Loucy (cell line): ENCODE data around the gene CADM1.

Source experiments
- H2AFZ ChIP-seq: fragments of 200-600 bp; sonication (generic); 2 replicates; pipeline ENCODE4 v1.6.0; 2016; ENCODE audit warnings: antibody characterized with exemption, mild to moderate bottlenecking, low read length, moderate library complexity
- H3F3A ChIP-seq: fragments of 200-600 bp; 2 replicates; pipeline ENCODE4 v1.6.0; 2016; ENCODE audit warnings: antibody characterized with exemption, low read depth, mild to moderate bottlenecking
- H3K27me3 ChIP-seq: fragments of 200-600 bp; sonication (generic); 2 replicates; pipeline ENCODE4 v1.6.1; 2014; ENCODE audit warnings: low read length, mild to moderate bottlenecking; ENCODE audit not compliant: insufficient read depth, poor library complexity, severe bottlenecking
- H3K36me3 ChIP-seq: fragments of 200-600 bp; sonication (generic); 2 replicates; pipeline ENCODE4 v1.6.1; 2016; ENCODE audit warnings: low read length; ENCODE audit not compliant: insufficient read depth
- H3K4me1 ChIP-seq: fragments of 200-600 bp; sonication (generic); 2 replicates; pipeline ENCODE4 v1.5.1; 2014; ENCODE audit warnings: low read length, mild to moderate bottlenecking; ENCODE audit not compliant: insufficient read depth, poor library complexity, severe bottlenecking
- H3K4me2 ChIP-seq: fragments of 200-600 bp; sonication (generic); 2 replicates; pipeline ENCODE4 v1.6.0; 2014; ENCODE audit warnings: antibody characterized with exemption, low read length, low read depth, mild to moderate bottlenecking; ENCODE audit not compliant: poor library complexity, severe bottlenecking
- H3K4me3 ChIP-seq: fragments of 200-600 bp; sonication (generic); 2 replicates; pipeline ENCODE4 v1.5.1; 2014; ENCODE audit warnings: low read length, mild to moderate bottlenecking, mixed read lengths; ENCODE audit not compliant: poor library complexity, severe bottlenecking
- H3K79me2 ChIP-seq: fragments of 200-600 bp; sonication (generic); 2 replicates; pipeline ENCODE4 v1.6.1; 2014; ENCODE audit warnings: low read length; ENCODE audit not compliant: insufficient read depth
- H3K9ac ChIP-seq: fragments of 200-600 bp; sonication (generic); 2 replicates; pipeline ENCODE4 v1.6.0; 2014; ENCODE audit warnings: mild to moderate bottlenecking, low read depth, low read length, moderate library complexity; ENCODE audit not compliant: poor library complexity, severe bottlenecking
- H3K9me2 ChIP-seq: fragments of 200-600 bp; sonication (generic); replicated peaks from 2 replicates; pipeline ENCODE4 v1.6.1; 2016; ENCODE audit warnings: low read depth, low read length, mixed read lengths
- H3K9me3 ChIP-seq: fragments of 200-600 bp; sonication (generic); 2 replicates; pipeline ENCODE4 v1.6.1; 2014; ENCODE audit warnings: mild to moderate bottlenecking, antibody characterized with exemption, low read length, low read depth; ENCODE audit not compliant: insufficient read depth
- H4K20me1 ChIP-seq: fragments of 200-600 bp; sonication (generic); 2 replicates; pipeline ENCODE4 v1.6.0; 2014; ENCODE audit warnings: antibody characterized with exemption, low read length, mild to moderate bottlenecking; ENCODE audit not compliant: insufficient read depth, poor library complexity, severe bottlenecking
- EZH2phosphoT487 ChIP-seq: fragments of 200-600 bp; IDR thresholded peaks from 2 replicates; pipeline ENCODE4 v1.6.1; 2018; ENCODE audit warnings: antibody characterized with exemption, mild to moderate bottlenecking, moderate library complexity, borderline replicate concordance
- TF ChIP-seq, protein P1 (sequence below): fragments of 200-600 bp; sonication (generic); conservative IDR thresholded peaks from 2 replicates; pipeline ENCODE4 v1.5.1; 2014; ENCODE audit warnings: mild to moderate bottlenecking, antibody characterized with exemption, low read length

The CADM1 gene

DNA sequence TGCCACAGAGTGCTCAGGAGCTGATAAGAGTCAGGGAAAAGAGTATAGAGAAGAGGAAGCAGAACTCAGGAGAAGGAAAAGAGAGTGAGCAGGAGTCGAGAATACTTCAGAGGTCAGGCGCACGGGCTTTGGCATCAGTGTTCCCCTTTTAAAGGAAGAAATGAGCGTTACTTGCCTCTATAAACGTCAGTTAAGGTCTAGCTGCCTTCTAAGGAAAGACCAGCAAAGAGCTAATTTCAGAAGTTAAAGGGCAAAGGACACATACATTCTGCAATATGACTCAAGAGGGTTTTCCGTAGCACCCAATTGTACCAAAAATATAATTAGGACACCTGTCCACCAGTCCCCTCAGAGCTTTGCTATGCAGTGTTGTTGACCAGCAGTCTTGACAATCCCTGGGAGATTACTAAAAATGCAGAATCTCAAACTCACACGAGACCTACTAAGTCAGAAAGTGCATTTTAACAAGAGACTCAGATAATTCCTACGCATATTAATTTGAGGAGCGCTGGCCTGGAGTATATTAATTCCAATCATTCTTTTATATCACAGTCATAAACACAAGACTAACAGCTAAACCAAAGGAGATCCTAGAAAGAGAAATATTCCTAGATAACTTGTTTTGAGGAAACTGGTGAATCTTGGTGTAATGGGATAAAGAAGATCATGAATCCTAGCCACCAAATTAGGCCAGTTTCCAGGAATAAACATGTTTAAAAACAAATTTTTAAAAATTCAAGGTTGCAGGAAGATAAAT is 249.0 kb downstream of the CADM1 start:
- Histone ChIP-seq H3K4me2 (no peak overlapping the region), H3F3A (no peaks in the 10 kb centered on the region), H3K9me3 (no peaks in the 10 kb centered on the region), H3K4me3 (no peak overlapping the region), H2AFZ (no peak overlapping the region), H3K27me3 (no peaks in the 10 kb centered on the region), H3K9ac (no peak overlapping the region), H3K9me2 (no peaks in the 10 kb centered on the region), H3K36me3 (no peaks in the 10 kb centered on the region), H3K4me1 (peaks cover 11% of the 10 kb centered on the region), H3K79me2 (no peaks in the 10 kb centered on the region), H4K20me1 (no peaks in the 10 kb centered on the region)
- no peak for TF ChIP-seq EZH2phosphoT487
- TF ChIP-seq, protein P1, sequence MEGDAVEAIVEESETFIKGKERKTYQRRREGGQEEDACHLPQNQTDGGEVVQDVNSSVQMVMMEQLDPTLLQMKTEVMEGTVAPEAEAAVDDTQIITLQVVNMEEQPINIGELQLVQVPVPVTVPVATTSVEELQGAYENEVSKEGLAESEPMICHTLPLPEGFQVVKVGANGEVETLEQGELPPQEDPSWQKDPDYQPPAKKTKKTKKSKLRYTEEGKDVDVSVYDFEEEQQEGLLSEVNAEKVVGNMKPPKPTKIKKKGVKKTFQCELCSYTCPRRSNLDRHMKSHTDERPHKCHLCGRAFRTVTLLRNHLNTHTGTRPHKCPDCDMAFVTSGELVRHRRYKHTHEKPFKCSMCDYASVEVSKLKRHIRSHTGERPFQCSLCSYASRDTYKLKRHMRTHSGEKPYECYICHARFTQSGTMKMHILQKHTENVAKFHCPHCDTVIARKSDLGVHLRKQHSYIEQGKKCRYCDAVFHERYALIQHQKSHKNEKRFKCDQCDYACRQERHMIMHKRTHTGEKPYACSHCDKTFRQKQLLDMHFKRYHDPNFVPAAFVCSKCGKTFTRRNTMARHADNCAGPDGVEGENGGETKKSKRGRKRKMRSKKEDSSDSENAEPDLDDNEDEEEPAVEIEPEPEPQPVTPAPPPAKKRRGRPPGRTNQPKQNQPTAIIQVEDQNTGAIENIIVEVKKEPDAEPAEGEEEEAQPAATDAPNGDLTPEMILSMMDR = no peak

GRCh38 chr11:115251126-115251525 is 253.1 kb downstream of the CADM1 start:
- no peaks in the 10 kb centered on the region for H3K27me3 ChIP-seq
- H3K36me3 ChIP-seq = no peaks in the 10 kb centered on the region
- peaks cover 4% of the 10 kb centered on the region for H3K4me1 ChIP-seq
- TF ChIP-seq, protein P1 = no peak
- no peak for TF ChIP-seq EZH2phosphoT487
- H3K9me2 ChIP-seq = no peaks in the 10 kb centered on the region
- H3K9ac ChIP-seq = no peak overlapping the region
- no peaks in the 10 kb centered on the region for H4K20me1 ChIP-seq
- no peak overlapping the region for H2AFZ ChIP-seq
- no peak overlapping the region for H3K4me2 ChIP-seq
- no peaks in the 10 kb centered on the region for H3F3A ChIP-seq
- H3K9me3 ChIP-seq = no peaks in the 10 kb centered on the region
- H3K79me2 ChIP-seq = no peaks in the 10 kb centered on the region
- H3K4me3 ChIP-seq = no peak overlapping the region

- Histone ChIP-seq H3K4me3 (no peak overlapping the region), H3K9me3 (no peaks in the 10 kb centered on the region), H3F3A (no peaks in the 10 kb centered on the region), H3K36me3 (no peaks in the 10 kb centered on the region), H3K9ac (no peak overlapping the region), H3K4me1 (no peaks in the 10 kb centered on the region), H3K4me2 (no peak overlapping the region), H3K79me2 (no peaks in the 10 kb centered on the region), H4K20me1 (no peaks in the 10 kb centered on the region), H3K9me2 (no peaks in the 10 kb centered on the region), H2AFZ (no peak overlapping the region), H3K27me3 (no peaks in the 10 kb centered on the region)
- TF ChIP-seq, protein P1 = no peak
- TF ChIP-seq EZH2phosphoT487 = no peak
Observed at GRCh38 chr11:115249061-115249578, 255.1 kb downstream of the CADM1 start.
